ENCODE data around the gene ADGRV1. TPM values are rescaled to one million over a fixed set of nuclear protein-coding genes. Genes with fewer than 3 reads are reported as not detected.
A peak's percentile ranks its signal among the peaks of the same experiment; 100 is the strongest.
"Not testable (repeated sequence)": the region's sequence is repeated elsewhere in the genome, so short reads cannot be mapped to it uniquely, and the experiment has no call there.

The ADGRV1 gene
- polyA plus RNA-seq, 1 donor from 2014 or later = not detected

DNA sequence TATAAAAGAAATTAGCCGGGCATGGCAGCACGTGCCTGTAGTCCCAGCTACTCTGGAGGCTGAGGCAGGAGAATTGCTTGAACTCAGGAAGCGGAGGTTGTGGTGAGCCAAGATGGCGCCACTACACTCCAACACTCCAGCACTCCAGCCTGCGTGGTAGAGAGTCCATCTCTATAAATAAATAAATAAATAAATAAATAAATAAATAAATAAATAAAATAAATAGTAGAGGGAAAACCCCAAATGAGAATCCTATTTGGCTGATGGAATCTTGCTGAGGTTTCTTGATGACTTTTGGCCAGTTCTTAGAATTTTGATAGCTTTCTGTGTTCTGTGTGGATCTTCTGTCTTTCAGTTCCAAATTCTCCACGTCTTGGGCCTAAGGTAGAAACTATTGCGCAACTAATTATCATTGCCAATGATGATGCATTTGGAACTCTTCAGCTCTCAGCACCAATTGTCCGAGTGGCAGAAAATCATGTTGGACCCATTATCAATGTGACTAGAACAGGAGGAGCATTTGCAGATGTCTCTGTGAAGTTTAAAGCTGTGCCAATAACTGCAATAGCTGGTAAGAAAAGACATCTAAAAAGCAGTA is 126.9 kb downstream of the ADGRV1 start:
- H3K27ac Mint-ChIP-seq = no peak overlapping the region
- H3K9me3 Mint-ChIP-seq = peaks cover 0 to 4% (median 0%) of the 10 kb centered on the region in 3 donors
- H3K36me3 Mint-ChIP-seq = no peaks in the 10 kb centered on the region
- H3K27me3 Mint-ChIP-seq = no peaks in the 10 kb centered on the region
- no peaks in the 10 kb centered on the region for H3K4me1 Mint-ChIP-seq
- H3K4me3 Mint-ChIP-seq = no peak overlapping the region

DNA sequence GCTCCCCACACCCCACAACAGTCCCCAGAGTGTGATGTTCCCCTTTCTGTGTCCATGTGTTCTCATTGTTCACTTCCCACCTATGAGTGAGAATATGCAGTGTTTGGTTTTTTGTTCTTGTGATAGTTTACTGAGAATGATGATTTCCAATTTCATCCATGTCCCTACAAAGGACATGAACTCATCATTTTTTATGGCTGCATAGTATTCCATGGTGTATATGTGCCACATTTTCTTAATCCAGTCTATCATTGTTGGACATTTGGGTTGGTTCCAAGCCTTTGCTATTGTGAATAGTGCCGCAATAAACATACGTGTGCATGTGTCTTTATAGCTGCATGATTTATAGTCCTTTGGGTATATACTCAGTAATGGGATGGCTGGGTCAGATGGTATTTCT is 127.8 kb downstream of the ADGRV1 start:
- not testable (repeated sequence) for H3K27ac Mint-ChIP-seq, H3K4me1 Mint-ChIP-seq, H3K27me3 Mint-ChIP-seq

DNA sequence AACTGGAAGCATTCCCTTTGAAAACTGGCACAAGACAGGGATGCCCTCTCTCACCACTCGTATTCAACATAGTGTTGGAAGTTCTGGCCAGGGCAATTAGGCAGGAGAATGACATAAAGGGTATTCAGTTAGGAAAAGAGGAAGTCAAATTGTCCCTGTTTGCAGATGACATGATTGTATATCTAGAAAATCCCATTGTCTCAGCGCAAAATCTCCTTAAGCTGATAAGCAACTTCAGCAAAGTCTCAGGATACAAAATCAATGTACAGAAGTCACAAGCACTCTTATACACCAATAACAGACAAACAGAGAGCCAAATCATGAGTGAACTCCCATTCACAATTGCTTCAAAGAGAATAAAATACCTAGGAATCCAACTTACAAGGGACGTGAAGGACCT is 128.9 kb downstream of the ADGRV1 start:
- not testable (repeated sequence) for H3K27ac Mint-ChIP-seq, H3K9me3 Mint-ChIP-seq, H3K4me3 Mint-ChIP-seq, H3K36me3 Mint-ChIP-seq, H3K4me1 Mint-ChIP-seq, H3K27me3 Mint-ChIP-seq

More for the DNA sequence above, 127.8 kb downstream of the ADGRV1 start:
- not testable (repeated sequence) for H3K9me3 Mint-ChIP-seq, H3K4me3 Mint-ChIP-seq, H3K36me3 Mint-ChIP-seq

DNA sequence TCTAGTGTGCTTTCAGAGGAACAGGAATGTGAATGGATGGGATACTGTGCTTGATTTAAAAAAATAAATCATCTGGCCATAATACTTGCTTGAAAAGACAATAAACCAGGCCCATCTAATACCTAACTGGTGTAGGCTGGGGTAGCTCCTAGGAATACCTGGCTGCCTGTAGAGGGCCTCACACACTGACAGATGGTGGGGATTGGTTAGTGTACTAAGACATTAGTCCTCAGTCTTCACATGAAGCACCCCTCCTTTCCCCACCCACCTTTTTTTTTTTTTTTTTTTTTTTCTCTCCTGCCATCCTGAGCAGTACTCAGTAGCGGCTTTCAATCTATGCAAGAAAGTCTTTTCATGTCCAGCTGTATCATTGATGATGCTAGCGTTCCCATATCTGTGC is 130.5 kb downstream of the ADGRV1 start:
- Mint-ChIP-seq H3K4me3 (no peak overlapping the region), H3K36me3 (no peaks in the 10 kb centered on the region), H3K27ac (no peak overlapping the region), H3K4me1 (no peaks in the 10 kb centered on the region), H3K27me3 (no peaks in the 10 kb centered on the region), H3K9me3 (peaks cover 0 to 4% (median 0%) of the 10 kb centered on the region in 3 donors)

DNA sequence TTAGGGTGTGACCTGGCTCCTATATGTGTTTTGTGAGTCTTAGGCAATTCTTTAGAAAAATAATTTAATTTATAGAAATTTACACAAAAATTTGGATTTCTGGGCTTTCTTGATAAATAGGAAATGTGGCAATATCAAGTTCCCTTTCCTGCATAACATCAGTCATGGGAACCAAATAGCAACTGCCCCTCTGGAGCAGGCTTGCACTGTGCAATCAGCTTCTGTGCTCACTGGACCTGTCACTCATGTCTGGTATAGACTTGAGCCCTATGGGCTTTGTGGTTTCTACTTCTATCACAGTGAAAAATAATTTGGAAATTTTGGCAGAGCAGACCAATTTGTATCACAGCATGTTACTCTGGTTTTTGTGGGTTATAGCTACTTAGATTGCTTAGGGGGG is 131.7 kb downstream of the ADGRV1 start:
- Mint-ChIP-seq H3K9me3 (peaks cover 0 to 2% (median 0%) of the 10 kb centered on the region in 3 donors), H3K36me3 (no peaks in the 10 kb centered on the region), H3K4me3 (no peak overlapping the region), H3K27ac (no peak overlapping the region), H3K4me1 (no peaks in the 10 kb centered on the region), H3K27me3 (no peaks in the 10 kb centered on the region)

DNA sequence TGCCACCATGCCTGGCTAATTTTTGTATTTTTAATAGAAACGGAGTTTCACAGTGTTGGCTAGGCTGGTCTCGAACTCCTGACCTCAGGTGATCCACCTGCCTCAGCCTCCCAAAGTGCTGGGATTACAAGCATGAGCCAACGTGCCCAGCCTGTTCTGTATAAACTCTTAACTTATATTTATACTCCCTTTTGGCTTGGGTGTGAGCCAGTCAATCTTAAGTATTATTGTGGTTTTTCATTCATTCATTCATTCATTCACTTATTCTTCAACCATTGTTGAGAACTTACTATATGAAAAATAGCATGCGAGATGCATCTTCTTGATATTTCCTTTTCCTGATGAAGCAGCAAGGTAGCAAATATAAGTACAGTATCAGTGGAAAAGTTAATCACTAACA is 132.9 kb downstream of the ADGRV1 start:
- Mint-ChIP-seq H3K4me3 (no peak overlapping the region), H3K27me3 (no peaks in the 10 kb centered on the region), H3K27ac (no peak overlapping the region), H3K36me3 (no peaks in the 10 kb centered on the region), H3K9me3 (peaks cover 0 to 2% (median 0%) of the 10 kb centered on the region in 3 donors), H3K4me1 (no peaks in the 10 kb centered on the region)

DNA sequence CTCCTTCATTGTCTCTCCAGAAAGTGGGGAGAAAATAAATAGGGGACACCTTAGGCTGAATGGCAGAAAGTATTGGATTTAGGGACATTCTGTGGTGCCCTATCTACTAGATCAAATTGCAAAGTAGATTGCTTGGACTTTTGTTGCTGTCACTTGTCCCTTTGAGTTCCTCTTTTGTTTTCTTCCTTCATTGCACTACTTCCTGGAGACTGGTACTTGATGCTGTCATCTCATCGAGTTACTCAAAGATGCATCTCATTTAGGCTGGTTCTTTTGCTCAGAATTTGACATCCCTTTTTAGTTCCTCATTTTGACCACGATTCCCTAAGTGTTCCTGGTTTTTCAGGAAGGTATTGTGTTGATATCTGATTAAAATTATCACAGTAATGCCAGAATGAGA is 137.6 kb downstream of the ADGRV1 start:
- Mint-ChIP-seq H3K27ac (no peak overlapping the region), H3K36me3 (no peaks in the 10 kb centered on the region), H3K9me3 (no peaks in the 10 kb centered on the region), H3K27me3 (no peaks in the 10 kb centered on the region), H3K4me3 (no peak overlapping the region), H3K4me1 (no peaks in the 10 kb centered on the region)

DNA sequence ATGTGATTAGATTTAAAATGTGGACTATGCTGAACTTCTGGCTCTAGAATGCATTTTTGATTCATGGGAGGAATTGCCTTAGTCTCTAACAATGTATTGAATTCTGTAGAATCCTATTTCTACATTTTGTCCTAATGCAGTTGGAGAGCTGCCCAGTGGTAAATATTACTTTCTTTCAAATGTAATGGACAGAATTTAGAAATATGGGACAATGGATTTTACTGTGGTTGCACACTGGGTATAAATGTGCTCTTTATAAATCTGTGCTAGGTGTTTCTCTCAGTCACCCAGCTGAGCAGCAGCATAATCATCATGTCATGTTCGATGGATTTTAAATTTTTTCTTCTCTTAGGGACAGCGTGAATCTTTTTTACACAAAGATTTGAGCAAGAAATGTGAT is 141.7 kb downstream of the ADGRV1 start:
- Mint-ChIP-seq H3K27ac (no peak overlapping the region), H3K4me1 (no peaks in the 10 kb centered on the region), H3K27me3 (no peaks in the 10 kb centered on the region), H3K4me3 (no peak overlapping the region), H3K9me3 (no peaks in the 10 kb centered on the region), H3K36me3 (no peaks in the 10 kb centered on the region)

DNA sequence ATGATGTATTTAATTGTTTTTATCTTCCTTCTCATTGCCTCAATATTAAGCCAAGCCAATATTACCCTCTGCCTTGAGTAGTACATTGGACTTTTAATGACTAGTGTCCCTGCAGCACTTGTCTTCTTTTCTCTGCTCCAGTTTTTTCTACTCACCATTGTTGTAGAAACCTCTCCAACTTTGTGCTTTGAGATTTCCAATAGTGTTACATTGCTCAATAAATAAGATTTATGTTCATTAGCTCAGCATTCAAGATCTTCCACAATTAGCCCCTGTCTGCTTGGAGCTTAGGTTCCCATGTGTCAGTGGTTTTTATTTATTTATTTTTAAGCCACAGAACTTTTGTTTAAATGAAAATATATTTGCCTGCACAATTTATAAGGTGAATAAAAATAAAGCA is 145.3 kb downstream of the ADGRV1 start:
- H3K4me3 Mint-ChIP-seq = no peak overlapping the region
- H3K27ac Mint-ChIP-seq = no peak overlapping the region
- H3K9me3 Mint-ChIP-seq = no peaks in the 10 kb centered on the region
- H3K27me3 Mint-ChIP-seq = no peaks in the 10 kb centered on the region
- H3K36me3 Mint-ChIP-seq = no peaks in the 10 kb centered on the region
- no peaks in the 10 kb centered on the region for H3K4me1 Mint-ChIP-seq

DNA sequence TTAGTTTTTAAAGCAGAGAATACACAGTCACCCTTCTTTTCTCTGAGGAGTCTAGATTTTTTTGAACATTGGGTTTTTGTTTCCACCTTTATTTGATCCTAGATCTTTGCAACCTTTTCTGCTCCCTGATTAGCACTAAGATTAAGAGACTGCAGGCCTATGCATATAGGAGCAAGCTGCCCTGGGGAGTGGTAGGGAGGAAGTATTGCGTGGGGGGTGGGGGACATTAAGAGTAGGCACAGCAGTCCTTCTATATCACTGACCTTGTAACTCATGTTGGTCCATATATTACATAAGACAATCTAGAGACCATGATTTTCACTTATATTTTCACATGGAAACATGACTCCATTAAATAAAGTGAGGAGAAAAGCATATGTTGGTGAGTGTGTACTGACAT is 149.1 kb downstream of the ADGRV1 start:
- H3K27me3 Mint-ChIP-seq = peaks cover 1% of the 10 kb centered on the region
- H3K4me3 Mint-ChIP-seq = no peak overlapping the region
- no peaks in the 10 kb centered on the region for H3K9me3 Mint-ChIP-seq
- H3K27ac Mint-ChIP-seq = no peak overlapping the region
- H3K36me3 Mint-ChIP-seq = no peaks in the 10 kb centered on the region
- H3K4me1 Mint-ChIP-seq = no peaks in the 10 kb centered on the region

DNA sequence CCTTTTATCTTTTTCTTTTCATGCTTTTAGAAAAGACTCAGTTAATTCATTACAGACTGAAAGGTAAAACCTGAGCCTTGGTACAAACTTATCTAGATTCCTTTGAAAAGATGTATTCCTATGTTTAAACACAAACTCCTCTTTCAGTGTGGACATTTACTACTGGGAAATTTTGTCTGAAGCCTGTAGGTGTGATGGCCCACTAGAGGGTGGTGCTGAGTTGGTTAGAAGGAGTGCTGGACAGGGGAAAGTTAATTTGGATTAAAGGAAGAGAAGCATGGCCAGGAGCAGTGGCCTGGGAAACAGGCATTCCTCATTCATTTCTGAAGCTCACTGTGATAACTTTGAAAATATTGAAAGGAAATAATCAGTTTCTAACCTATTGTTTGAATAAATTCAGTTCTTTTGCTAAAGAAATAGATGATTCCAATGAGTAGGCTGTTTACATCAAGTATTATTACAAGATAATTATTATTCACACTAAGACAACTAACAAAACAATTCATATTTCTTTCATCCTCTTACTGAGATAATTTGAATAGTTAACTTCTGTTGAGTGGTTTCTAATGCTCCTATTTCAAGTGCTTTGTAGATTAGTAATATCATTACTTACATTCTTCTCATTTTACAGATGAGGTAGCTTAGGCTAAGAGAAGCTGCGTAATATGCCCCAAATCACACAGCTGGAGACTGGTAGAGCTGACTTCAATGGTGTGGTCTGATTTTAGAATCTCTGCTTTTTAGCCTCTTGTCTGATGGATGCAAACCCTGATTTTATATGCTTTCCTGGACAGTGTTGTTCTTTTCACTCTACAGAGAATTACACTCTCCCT is 150.9 kb downstream of the ADGRV1 start:
- Mint-ChIP-seq H3K9me3 (no peaks in the 10 kb centered on the region), H3K27ac (no peak overlapping the region), H3K4me3 (no peak overlapping the region), H3K27me3 (peaks cover 2% of the 10 kb centered on the region), H3K36me3 (no peaks in the 10 kb centered on the region), H3K4me1 (no peaks in the 10 kb centered on the region)

DNA sequence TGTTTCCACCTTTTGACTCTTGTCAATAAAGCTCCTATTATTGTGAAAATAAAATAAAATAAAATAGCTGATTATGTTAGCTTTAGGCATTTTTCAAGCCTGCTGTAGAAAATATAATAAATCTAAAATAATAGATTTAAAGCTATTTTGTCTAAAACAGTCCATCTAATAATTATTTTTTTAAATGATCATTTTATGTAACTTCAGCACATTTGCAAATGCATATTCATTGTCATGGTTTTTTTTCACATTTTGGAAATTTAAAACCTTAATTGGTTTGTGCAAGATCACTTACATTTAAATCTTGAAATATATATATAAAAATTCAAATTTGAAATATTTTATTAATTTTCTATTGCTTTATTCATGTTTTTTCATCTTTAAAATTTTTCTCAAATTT is 159.8 kb downstream of the ADGRV1 start:
- H3K36me3 Mint-ChIP-seq = peaks cover 1% of the 10 kb centered on the region
- H3K4me3 Mint-ChIP-seq = no peak overlapping the region
- no peaks in the 10 kb centered on the region for H3K9me3 Mint-ChIP-seq
- H3K27ac Mint-ChIP-seq = no peak overlapping the region
- H3K4me1 Mint-ChIP-seq = no peaks in the 10 kb centered on the region
- H3K27me3 Mint-ChIP-seq = peaks cover 4% of the 10 kb centered on the region

DNA sequence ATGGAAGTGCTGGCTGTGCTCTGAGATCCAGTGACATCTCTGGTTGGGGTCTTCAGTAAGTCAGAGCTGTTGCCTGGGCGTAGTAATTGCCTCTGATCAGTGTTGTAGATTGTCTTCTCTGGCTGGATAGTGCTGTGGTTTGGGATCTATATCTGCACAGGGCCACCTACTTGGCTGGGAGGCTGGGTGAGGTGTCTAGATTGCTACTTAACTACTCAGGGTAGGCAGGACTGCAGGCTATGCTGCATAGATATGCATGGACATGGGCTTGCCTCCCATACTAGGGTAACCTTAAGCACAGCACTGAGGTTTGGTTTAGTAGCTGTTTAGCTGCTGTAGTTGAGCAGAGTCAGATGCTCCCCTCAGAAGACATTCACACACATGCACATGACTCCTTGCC is 181.0 kb downstream of the ADGRV1 start:
- Mint-ChIP-seq H3K36me3 (no peaks in the 10 kb centered on the region), H3K4me3 (peak overlapping the region in 1 of 4 donors; percentile 29), H3K27ac (no peak overlapping the region), H3K27me3 (no peaks in the 10 kb centered on the region), H3K9me3 (peaks cover 6 to 19% (median 17%) of the 10 kb centered on the region in 3 donors), H3K4me1 (no peaks in the 10 kb centered on the region)

DNA sequence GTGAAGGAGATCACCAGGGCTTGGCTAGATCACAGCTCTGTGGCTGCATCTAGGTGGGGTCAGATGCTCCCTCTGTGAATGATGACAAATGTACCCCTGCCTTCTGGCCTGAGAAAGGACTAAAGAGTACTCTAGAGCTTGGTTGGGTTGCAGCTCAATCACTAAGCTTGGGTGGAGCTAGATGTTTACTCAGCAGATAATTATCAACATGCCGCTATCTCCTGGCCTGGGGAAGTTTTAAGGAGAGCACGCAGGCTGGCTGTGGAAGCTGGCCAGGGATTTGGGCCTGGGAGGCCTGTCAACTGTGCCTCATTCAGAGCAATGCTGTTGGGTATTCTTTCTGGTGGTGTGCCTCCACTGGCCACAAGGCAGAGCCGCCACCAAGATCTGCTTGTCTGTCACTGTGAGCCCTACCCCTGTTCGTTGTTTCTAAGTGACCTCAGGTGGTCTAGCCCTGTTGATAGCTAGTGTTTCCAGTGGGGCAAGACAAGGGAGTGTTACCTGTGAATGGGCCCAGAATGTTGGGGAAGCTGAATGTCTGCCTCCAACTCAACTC is 181.7 kb downstream of the ADGRV1 start:
- Mint-ChIP-seq H3K27me3 (no peaks in the 10 kb centered on the region), H3K27ac (no peak overlapping the region), H3K36me3 (no peaks in the 10 kb centered on the region), H3K4me1 (no peaks in the 10 kb centered on the region), H3K9me3 (peaks cover 6 to 19% (median 17%) of the 10 kb centered on the region in 3 donors), H3K4me3 (no peak overlapping the region)

DNA sequence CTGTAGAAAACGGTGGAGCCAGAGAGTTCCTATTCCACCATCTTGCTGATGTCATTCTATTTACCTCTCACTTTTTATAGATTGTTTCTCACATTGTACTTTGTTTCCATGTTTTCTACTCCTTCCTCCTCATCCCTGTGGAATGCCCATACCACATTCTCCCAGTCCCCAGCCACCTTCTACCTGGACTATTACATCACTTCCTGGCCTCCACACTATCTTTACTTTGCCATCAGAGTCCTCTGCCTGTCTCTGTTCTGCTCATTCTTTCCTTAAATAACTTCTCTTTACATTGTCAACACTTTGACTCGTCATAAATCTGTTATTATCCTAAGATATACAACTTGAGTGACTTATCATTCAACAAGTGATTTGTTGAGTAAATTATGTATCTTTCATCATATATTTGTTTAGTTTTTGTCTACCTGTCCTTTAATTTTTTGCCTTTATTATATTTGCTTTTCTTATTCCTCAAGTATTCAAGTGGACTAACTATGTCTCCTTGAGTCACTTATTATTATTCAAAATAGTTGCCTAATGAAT is 182.5 kb downstream of the ADGRV1 start:
- no peaks in the 10 kb centered on the region for H3K4me1 Mint-ChIP-seq
- peaks cover 6 to 23% (median 15%) of the 10 kb centered on the region in 3 donors for H3K9me3 Mint-ChIP-seq
- no peaks in the 10 kb centered on the region for H3K36me3 Mint-ChIP-seq
- H3K27me3 Mint-ChIP-seq = no peaks in the 10 kb centered on the region
- H3K27ac Mint-ChIP-seq = peak overlapping the region in 2 of 3 donors; percentile 17 to 80
- H3K4me3 Mint-ChIP-seq = no peak overlapping the region

Measured in IgD-negative memory B cell (primary cell).